Neutrophil (primary cell): ENCODE measurements around the gene NPHP4.

Source experiments
- H3K27ac ChIP-seq: fragments of 200-600 bp; sonication (generic); 2 replicates; pipeline ENCODE4 v1.5.1; 2016; ENCODE audit warnings: mild to moderate bottlenecking, moderate library complexity
- H3K27me3 ChIP-seq: fragments of 200-600 bp; sonication (generic); 2 replicates; pipeline ENCODE4 v1.6.0; 2016; ENCODE audit warnings: mild to moderate bottlenecking
- H3K36me3 ChIP-seq: fragments of 200-600 bp; sonication (generic); 2 replicates; pipeline ENCODE4 v1.5.1; 2017
- H3K4me1 ChIP-seq, 2 experiments: fragments of 200-600 bp in 1 of 2; sonication (generic) in 1 of 2; 1 replicate in 1 of 2; 2 replicates in 1 of 2; pipeline versions ENCODE4 v1.5.1 to v1.6.1; 2013 to 2016; ENCODE audit warnings: low read depth in 1 of 2, low read length in 1 of 2, mild to moderate bottlenecking in 1 of 2, moderate library complexity in 1 of 2; ENCODE audit not compliant: control insufficient read depth in 1 of 2, insufficient read depth in 1 of 2
- H3K4me3 ChIP-seq, 2 experiments: fragments of 200-600 bp in 1 of 2; sonication (generic) in 1 of 2; 1 replicate in 1 of 2; 2 replicates in 1 of 2; pipeline ENCODE4 v1.5.1; 2013 to 2016; ENCODE audit warnings: low read depth in 1 of 2, low read length in 1 of 2, mild to moderate bottlenecking in 1 of 2, moderate library complexity in 1 of 2
- H3K9me3 ChIP-seq: fragments of 200-600 bp; sonication (generic); 2 replicates; pipeline ENCODE4 v1.5.1; 2016
- CTCF ChIP-seq: fragments of 200-600 bp; sonication (generic); IDR thresholded peaks from 2 replicates; pipeline ENCODE4 v1.5.1; 2016; ENCODE audit warnings: antibody characterized with exemption

The NPHP4 gene

DNA sequence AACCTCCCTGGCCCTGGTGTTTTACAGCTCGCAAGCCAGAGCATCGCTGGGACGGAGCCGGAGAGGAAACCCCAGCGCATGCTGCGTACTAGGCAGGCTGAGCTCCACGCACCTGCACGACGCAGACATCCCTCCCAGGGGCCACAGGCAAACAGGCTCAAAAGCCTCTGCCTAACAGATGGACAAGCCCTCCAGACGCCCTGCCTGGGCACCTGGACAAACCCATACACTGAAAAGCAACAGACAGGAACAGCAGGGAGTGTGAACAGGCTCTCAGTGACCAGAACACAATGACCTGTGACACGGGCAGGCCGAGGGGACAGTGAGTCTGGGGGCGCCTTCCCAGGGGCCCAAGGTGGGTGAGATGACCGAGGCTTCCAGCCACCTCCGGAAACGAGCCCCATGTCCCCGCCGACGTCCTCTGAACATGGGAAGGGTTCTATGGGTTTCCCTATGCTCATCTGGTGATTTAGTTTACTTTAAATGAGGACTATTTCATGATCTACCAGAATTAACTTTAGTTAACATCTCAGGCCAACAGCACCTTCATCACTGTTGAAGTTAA lies 40.3 kb downstream of the NPHP4 start:
- H3K27ac ChIP-seq = no peak overlapping the region
- H3K36me3 ChIP-seq = peaks cover 6% of the 10 kb centered on the region
- H3K27me3 ChIP-seq = no peaks in the 10 kb centered on the region
- H3K4me3 ChIP-seq = no peak overlapping the region
- H3K4me1 ChIP-seq = no peaks in the 10 kb centered on the region
- TF ChIP-seq CTCF = no peak
- no peaks in the 10 kb centered on the region for H3K9me3 ChIP-seq

- Histone ChIP-seq H3K27me3 (no peaks in the 10 kb centered on the region), H3K36me3 (peaks cover 12% of the 10 kb centered on the region), H3K4me1 (no peaks in the 10 kb centered on the region), H3K27ac (no peak overlapping the region), H3K9me3 (no peaks in the 10 kb centered on the region), H3K4me3 (no peak overlapping the region)
- no peak for TF ChIP-seq CTCF
Observed at GRCh38 chr1:5950994-5951785, 41.0 kb downstream of the NPHP4 start.

GRCh38 chr1:5950201-5950895 lies 41.9 kb downstream of the NPHP4 start:
- H3K4me3 ChIP-seq = no peak overlapping the region
- no peaks in the 10 kb centered on the region for H3K4me1 ChIP-seq
- no peaks in the 10 kb centered on the region for H3K9me3 ChIP-seq
- no peaks in the 10 kb centered on the region for H3K27me3 ChIP-seq
- H3K27ac ChIP-seq = no peak overlapping the region
- TF ChIP-seq CTCF = no peak
- peaks cover 15% of the 10 kb centered on the region for H3K36me3 ChIP-seq

- Histone ChIP-seq H3K27ac (no peak overlapping the region), H3K4me1 (no peaks in the 10 kb centered on the region), H3K36me3 (peaks cover 19% of the 10 kb centered on the region), H3K4me3 (no peak overlapping the region), H3K9me3 (no peaks in the 10 kb centered on the region), H3K27me3 (no peaks in the 10 kb centered on the region)
- no peak for TF ChIP-seq CTCF
Observed at GRCh38 chr1:5949761-5950100, 42.5 kb downstream of the NPHP4 start.

DNA sequence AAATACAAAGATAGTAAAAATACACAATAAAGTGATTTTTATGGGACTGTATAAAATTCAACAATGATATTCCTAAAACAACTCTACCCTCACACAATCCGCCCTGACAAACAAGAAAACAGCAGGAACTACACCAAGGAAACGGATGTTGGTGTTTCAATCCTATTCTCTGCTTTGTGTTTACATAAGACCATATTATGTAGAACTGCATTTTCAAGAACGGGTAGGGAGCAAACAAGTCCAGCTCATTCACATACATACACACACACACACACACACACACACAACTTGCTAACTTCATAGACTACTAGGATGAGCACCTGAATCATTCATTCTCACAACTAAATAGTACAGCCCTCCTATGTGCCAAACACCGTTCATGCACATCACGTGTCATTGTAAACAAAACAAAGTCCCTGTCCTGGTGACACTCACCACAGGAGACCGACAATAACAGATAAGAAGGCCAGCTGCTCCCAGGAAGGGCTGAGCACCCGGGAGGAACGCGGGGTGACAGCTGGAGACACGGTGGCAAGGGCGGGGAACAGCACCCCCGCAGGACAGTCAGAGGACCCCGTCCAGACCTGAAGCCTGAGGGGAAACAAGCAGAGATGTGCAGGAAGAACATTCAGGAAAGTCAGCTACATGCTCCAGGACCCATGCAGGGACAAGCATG lies 43.0 kb downstream of the NPHP4 start:
- no peak overlapping the region for H3K4me3 ChIP-seq
- H3K36me3 ChIP-seq = peaks cover 19% of the 10 kb centered on the region
- H3K27me3 ChIP-seq = no peaks in the 10 kb centered on the region
- no peak overlapping the region for H3K27ac ChIP-seq
- no peak for TF ChIP-seq CTCF
- H3K9me3 ChIP-seq = no peaks in the 10 kb centered on the region
- no peaks in the 10 kb centered on the region for H3K4me1 ChIP-seq
